GM21528 (cell line): ENCODE measurements around the gene COL21A1.
A peak's percentile ranks its signal among the peaks of the same experiment; 100 is the strongest.

ENCODE experiments used
- ATAC-seq: cut with Tn5 transposase; IDR thresholded peaks from one replicate; pipeline ENCODE4 v1.9.1; 2021; ENCODE audit warnings: mild to moderate bottlenecking, moderate library complexity; ENCODE audit not compliant: unreplicated experiment, low FRiP score

The COL21A1 gene

GRCh38 chr6:56246541-56246880, 869 bp downstream of the COL21A1 start:
- no peak for ATAC-seq

GRCh38 chr6:56245903-56246351, 1.5 kb downstream of the COL21A1 start:
- no peak for ATAC-seq

DNA sequence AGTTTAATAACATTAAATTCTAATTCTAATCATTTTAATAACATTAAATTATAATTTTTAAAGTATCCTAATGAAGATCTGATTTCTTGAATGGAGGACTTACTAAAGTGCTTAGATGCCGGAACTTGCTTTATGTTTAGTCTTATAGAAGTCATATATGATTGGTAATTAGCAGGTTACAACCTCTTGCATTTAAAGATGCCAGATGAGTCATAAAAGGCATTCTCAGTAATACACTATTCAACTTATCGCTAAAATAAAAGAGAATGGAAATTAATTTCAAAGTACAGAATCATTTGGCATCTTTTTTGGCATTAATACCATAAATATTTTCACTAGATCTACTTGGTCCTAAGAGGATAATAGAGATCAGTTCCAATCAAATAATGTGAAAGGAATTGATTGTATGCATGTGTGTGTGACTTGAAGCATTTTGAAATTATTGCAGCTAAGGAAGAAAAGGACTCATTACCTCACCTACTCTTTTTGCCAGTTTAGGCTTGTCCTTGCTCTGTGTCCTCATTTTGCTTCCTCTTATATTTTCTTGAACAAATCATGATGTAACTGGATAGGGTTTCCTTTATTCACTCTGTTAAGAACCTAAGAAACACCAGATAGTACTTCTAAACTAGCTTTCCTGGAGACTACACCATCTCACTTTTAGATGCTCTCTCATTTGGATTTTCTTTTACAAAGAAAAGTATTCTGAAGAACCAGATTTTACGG, 2.7 kb downstream of the COL21A1 start:
- no peak for ATAC-seq

DNA sequence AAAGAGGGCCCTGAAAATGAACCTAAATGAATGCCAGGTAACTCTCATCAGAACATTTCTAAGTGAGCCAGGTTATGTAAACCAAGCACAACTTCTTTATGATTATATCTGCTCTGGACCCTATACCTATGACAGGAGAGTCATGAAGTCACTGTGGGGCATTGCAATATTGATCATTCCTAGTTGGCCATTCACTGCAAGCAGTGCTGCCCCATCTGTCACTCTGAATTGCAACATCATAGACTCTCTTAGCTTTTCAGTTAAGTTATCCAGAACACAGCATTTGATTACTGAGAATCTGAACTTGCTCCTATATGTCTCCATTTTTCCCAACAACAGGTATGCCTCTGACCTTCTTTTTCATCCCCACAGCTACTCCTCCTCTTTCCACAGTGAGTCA, 3.3 kb downstream of the COL21A1 start:
- ATAC-seq, result no peak

DNA sequence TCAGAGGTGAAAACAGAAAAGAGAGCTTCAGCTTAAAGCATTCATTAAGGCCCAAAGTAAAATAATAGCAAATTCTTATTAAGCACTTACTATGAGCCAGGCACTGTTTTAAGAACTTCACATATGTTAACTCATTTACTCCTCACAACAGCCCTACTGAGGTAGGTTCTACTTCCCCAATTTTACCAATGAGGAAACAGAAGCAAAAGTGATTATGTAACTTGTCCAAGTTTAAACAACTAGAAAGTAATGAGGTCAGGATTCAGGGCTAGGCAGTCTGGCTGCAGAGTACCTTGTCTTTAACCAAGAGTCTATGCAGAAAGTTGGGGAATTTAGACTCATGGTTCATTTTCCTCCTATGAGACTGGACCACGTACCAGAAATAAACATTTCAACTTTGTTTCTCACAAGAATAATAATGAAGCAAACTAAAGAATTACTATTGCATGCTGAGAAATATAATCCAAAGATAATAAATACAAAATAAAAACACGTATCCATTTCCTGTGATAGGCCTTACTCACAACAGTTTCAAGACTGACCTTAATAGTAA, 3.8 kb downstream of the COL21A1 start:
- peak; percentile 55 for ATAC-seq

- no peak for ATAC-seq
Observed at GRCh38 chr6:56242346-56242745, 5.0 kb downstream of the COL21A1 start.

GRCh38 chr6:56241124-56241802, 6.1 kb downstream of the COL21A1 start:
- no peak for ATAC-seq

GRCh38 chr6:56238352-56238751, 9.0 kb downstream of the COL21A1 start:
- ATAC-seq, result no peak

GRCh38 chr6:56235245-56235644, 12.1 kb downstream of the COL21A1 start:
- no peak for ATAC-seq

- ATAC-seq, result no peak
Observed at GRCh38 chr6:56232436-56232835, 14.9 kb downstream of the COL21A1 start.

GRCh38 chr6:56231827-56232226, 15.6 kb downstream of the COL21A1 start:
- ATAC-seq, result no peak

DNA sequence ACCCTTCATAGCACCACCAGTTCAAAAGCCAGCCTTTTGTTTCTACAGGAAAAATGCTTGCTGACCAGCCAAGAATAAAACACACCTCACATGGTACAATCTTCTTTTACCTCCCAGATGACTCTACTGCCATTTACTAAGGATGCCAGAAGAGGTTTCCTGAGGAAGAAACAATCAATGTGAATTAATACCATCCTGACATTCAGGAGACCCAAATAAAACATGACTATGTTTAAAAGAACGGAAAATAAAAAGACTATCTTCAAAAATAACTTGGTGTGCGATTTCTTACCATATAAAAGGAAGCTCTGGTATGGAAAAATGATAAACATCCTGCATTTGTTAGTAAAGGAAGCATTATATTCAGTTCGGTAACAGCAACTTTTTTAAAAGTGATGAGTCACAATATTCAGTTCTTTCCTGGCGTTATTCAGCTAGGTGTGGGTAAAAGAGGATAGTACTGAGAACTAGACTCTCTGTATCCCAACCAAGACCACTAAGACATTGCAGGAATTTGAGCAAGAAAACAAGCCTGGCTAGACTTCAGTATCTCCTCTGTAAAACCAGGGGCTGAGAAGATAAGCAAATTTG, 16.3 kb downstream of the COL21A1 start:
- no peak for ATAC-seq

- no peak for ATAC-seq
Observed at GRCh38 chr6:56227071-56227879, 20.1 kb downstream of the COL21A1 start.

DNA sequence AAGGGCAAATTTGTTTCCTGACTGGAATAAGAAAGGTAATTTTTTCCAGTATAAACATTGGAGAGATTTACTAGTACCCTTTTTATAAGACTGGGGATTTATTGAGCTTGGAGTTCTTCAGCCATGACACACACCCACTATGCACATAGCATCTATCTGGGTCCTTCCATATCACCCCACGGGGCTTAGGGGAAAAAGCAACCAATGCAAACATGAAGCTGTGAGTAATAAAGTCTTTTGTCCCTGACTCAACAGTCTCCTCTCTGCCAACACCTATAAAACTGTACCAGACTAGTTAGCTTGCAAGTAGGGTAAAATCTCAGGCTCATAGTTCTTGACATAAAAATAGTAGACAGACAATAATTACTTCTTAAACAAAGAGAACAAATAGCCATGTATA, 23.4 kb downstream of the COL21A1 start:
- no peak for ATAC-seq

- ATAC-seq, result no peak
Observed at GRCh38 chr6:56222499-56222898, 24.9 kb downstream of the COL21A1 start.

DNA sequence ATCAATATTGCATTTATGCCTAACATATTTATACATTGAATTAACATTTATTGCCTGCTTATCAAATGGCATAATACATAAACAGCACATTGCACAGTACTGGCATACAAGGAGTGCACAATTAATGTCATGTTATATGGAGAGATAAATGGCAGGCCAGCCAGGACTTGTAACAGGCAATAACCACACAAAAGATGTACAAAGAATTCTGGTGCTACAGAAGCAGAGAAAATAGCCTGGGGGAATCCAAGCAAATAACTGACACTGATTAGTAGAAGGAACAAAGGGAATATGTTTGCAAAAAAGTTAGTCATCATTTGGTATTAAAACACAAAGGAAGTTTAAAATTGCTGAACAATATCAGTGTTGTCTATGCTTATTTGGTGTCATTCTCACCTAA, 27.3 kb downstream of the COL21A1 start:
- no peak for ATAC-seq

DNA sequence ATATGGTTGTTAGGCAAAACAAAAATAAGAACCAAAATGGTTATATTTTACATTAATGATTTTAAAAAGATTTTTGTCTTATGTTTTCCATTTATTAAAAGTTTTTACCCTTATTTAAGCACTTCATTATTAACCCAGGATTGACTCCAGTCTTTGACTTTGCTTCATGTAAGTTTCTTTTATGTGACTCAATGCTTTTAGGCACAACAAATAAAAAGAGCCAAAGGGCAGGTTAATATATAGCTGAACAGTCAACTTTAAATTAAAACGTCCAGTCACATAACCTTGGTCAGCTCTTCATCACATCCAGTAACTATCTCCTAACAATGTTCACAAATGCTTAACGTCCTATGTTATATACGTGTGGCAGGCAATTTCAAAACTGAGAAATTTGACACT, 32.7 kb downstream of the COL21A1 start:
- ATAC-seq, result no peak

DNA sequence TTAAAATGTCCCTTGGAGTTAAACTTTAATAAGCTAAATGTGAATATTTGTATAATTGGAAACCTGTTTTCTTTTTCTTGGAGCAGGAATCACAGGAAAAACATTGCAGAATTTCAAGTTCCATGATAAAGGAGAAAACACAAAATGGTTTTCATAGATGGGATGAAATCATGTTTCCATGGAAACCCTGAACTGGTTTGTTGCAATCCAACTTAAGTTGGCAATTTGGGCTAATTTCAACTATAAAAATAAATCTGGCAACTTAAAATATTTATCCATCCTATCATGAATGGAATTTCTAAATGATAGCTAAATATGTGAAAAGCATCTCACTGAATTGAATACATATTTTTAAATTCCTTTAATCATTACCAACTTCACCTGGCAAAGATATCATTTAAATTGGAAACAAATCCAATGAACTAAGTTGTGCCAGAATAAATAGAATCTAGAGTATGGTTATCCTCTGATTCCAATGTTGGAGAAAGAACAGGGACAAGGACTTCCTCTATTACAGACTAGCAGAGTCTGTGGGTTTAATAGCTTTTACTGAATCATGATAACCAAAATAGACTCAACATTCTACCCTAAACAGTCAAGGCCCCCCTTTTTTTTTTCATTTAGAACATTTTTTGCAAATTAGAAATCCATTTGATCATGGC, 33.2 kb downstream of the COL21A1 start:
- ATAC-seq, result no peak

DNA sequence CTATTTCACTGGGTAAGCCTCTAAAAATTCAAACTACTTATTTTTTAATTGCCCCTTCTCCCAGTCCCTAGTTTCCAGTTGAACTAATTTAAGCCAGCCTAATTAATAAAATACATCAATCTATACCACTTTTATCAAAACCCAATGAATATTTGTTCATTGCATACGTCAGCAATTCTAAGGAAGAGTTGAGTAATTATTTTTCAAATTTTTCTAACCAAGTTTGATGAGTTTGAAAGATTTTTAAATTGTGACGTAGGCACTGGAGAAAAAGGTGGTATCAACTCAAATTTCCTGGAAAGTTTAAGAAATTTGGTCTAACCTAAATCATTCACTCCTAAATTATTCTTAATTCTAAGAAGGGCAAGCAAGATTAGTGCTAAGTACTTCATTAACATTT, 35.7 kb downstream of the COL21A1 start:
- ATAC-seq, result no peak

DNA sequence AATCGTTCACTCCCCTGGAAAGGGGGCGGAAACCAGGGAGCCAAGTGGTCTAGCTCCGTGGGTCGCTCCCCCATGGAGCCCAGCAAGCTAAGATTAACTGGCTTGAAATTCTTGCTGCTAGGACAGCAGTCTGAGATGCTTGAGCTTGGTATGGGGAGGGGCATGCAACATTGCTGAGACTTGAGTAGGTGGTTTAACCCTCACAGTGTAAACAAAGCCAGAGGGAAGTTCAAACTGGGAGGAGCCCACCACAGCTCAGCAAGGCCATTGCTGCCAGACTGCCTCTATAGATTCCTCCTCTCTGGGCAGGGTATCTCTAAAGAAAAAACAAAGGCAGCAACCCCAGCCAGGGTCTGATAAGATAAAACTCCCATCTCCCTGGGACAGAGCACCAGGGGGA, 43.2 kb downstream of the COL21A1 start:
- ATAC-seq, result no peak
